ENCODE results near the gene SCMH1. TPM values are rescaled to one million over a fixed set of nuclear protein-coding genes. Genes with fewer than 3 reads are reported as not detected.

Gene SCMH1
- total RNA-seq, 1 experiment from 2014 or later, result 16.5 TPM

- H3K4me3 Mint-ChIP-seq, result no peak overlapping the region
- DNase-seq, result no peak
- Histone ChIP-seq H2BK15ac (ENCODE audit: low read depth, low read length) (no peak overlapping the region), H3K9me3 (ENCODE audit: control insufficient read depth, low read depth, low read length) (no peaks in the 10 kb centered on the region), H2BK5ac (ENCODE audit: insufficient read length, low read length) (no peak overlapping the region), H3K4ac (ENCODE audit: low read depth, low read length) (no peak overlapping the region), H3K4me1 (ENCODE audit: insufficient read depth, low read length) (no peaks in the 10 kb centered on the region), H2AK5ac (ENCODE audit: insufficient read length, low read length) (no peak overlapping the region), H3K79me1 (ENCODE audit: insufficient read depth, low read depth, low read length, poor library complexity, severe bottlenecking) (no peaks in the 10 kb centered on the region), H3K79me2 (ENCODE audit: insufficient read depth, low read length) (no peaks in the 10 kb centered on the region), H2BK12ac (ENCODE audit: insufficient read length, low read depth, low read length) (no peak overlapping the region), H2BK20ac (ENCODE audit: low read depth, low read length, poor library complexity, severe bottlenecking) (no peak overlapping the region), H4K20me1 (ENCODE audit: control insufficient read depth, insufficient read depth, insufficient read length) (no peaks in the 10 kb centered on the region), H3K9ac (ENCODE audit: extremely low read depth, insufficient read length, low read length) (no peak overlapping the region), H2BK120ac (ENCODE audit: low read depth, low read length, poor library complexity, severe bottlenecking) (no peak overlapping the region), H3K23ac (ENCODE audit: insufficient read length, low read depth, low read length) (no peak overlapping the region), H3K27me3 (ENCODE audit: insufficient read depth, low read length) (no peaks in the 10 kb centered on the region), H3K23me2 (ENCODE audit: insufficient read length, low read depth, low read length, poor library complexity, severe bottlenecking) (no peaks in the 10 kb centered on the region), H3K56ac (ENCODE audit: insufficient read length, low read depth, low read length) (no peak overlapping the region), H2AFZ (ENCODE audit: low read length) (no peak overlapping the region), H4K8ac (replicated peaks; ENCODE audit: insufficient read length, low read depth, low read length) (no peak overlapping the region), H4K5ac (ENCODE audit: insufficient read length, low read depth, low read length) (no peak overlapping the region), H4K91ac (ENCODE audit: insufficient read length, low read depth, low read length) (no peak overlapping the region), H3T11ph (ENCODE audit: low read length) (no peak overlapping the region), H3K27ac (ENCODE audit: insufficient read length, low read depth, low read length) (no peak overlapping the region), H3K18ac (ENCODE audit: insufficient read length, low read depth, low read length) (no peak overlapping the region), H3K14ac (ENCODE audit: insufficient read depth, low read length) (no peak overlapping the region), H3K4me2 (ENCODE audit: insufficient read depth, insufficient read length, low read length) (no peak overlapping the region)
- no peaks in the 10 kb centered on the region for H3K27me3 Mint-ChIP-seq (ENCODE audit: low read depth)
- H3K9me3 Mint-ChIP-seq, result peaks cover 6 to 10% of the 10 kb centered on the region in 2 experiments; a peak in 4 of 5 replicates
- peaks cover 7 to 16% (median 16%) of the 10 kb centered on the region in 3 experiments for H3K36me3 Mint-ChIP-seq (ENCODE audit: insufficient read depth in 1 of 3, low read depth in 3 of 3)
- no peaks in the 10 kb centered on the region for H3K4me1 Mint-ChIP-seq
- H3K27ac Mint-ChIP-seq, result no peak overlapping the region
- no peak for TF ChIP-seq CTCF (conservative IDR thresholded peaks at IDR 0.05)
Measured at GRCh38 chr1:41122148-41122547, 120.0 kb downstream of the SCMH1 start.

Measured in H9 (cell line).